PFSK-1 (cell line): ENCODE results near the gene BCL2L13.

ENCODE experiments used
- FOXP2 ChIP-seq: optimal IDR thresholded peaks from 2 replicates; pipeline ENCODE3; 2011; ENCODE audit warnings: borderline replicate concordance, control low read depth, inconsistent platforms; ENCODE audit not compliant: insufficient read depth; ENCODE audit errors: extremely low read length, extremely low read depth
- POLR2AphosphoS5 ChIP-seq: IDR thresholded peaks from 2 replicates; pipeline ENCODE4 v1.6.1; 2012; ENCODE audit warnings: low read depth, mild to moderate bottlenecking, control low read depth, low read length, moderate library complexity
- REST ChIP-seq, 2 experiments: IDR thresholded peaks; 2 replicates each; pipeline versions ENCODE4 v1.6.1 to v1.8.0; 2011 to 2012; ENCODE audit warnings: low read depth in 2 of 2, low read length in 2 of 2, control low read depth in 1 of 2, inconsistent platforms in 1 of 2, mild to moderate bottlenecking in 1 of 2, moderate library complexity in 1 of 2; ENCODE audit not compliant: insufficient read depth in 1 of 2
- SIN3A ChIP-seq: IDR thresholded peaks from 2 replicates; pipeline ENCODE4 v1.6.1; 2012; ENCODE audit warnings: mild to moderate bottlenecking, low read length, moderate library complexity, borderline replicate concordance; ENCODE audit not compliant: insufficient read depth
- TAF1 ChIP-seq: IDR thresholded peaks from 2 replicates; pipeline ENCODE4 v1.6.1; 2012; ENCODE audit warnings: low read length, control low read depth, borderline replicate concordance; ENCODE audit not compliant: insufficient read depth

GRCh38 chr22:17638432-17639246 is at the start of gene BCL2L13:
- TF ChIP-seq TAF1 (peak; percentile 95), POLR2AphosphoS5 (peak; percentile 74), REST (IDR thresholded peaks at IDR 0.05; ENCODE audit: insufficient read depth in 1 of 2, low read depth in 2 of 2, low read length in 2 of 2) (no peak), SIN3A (no peak), FOXP2 (peak; percentile 88)
